HG03442 (cell line): ENCODE measurements around the gene ABCF1.
"Not testable (repeated sequence)": the region's sequence is repeated elsewhere in the genome, so short reads cannot be mapped to it uniquely, and the experiment has no call there.

Experiments
- ATAC-seq: cut with Tn5 transposase; IDR thresholded peaks from one replicate; pipeline ENCODE4 v1.9.1; 2021; ENCODE audit warnings: mild to moderate bottlenecking, moderate library complexity; ENCODE audit not compliant: unreplicated experiment

ABCF1 gene

DNA sequence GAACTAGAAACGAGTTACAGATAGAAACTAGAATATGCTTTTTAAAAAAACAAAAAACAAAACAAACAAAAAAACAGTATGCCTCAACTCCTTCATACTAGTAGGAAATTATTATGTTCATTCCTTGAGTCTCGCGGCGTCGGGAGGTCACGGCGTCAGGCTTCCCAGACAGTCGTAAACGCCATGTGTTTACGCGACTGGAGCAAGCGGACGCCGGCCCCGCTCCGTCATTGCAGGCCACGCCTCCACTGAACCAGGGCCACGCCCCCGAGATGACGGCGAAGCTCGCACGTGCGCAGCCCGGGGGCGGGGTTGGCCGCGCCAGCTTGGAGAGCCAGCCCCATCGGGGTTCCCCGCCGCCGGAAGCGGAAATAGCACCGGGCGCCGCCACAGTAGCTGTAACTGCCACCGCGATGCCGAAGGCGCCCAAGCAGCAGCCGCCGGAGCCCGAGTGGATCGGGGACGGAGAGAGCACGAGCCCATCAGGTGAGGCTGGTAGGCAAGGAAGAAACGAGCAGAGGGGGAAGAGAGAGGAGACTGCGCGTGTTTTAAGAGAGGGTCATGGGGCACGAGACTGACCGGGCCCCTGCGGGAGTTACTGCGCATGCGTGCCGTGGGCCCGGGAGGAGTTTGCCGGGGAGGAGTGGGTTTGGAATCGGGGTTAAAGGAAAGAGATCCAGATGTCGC is at the start of gene ABCF1:
TSS of gene ABCF1 (plus strand) at position 368 of the 687 bp plus-strand sequence. CDS start at position 414, 46 bp downstream.
- ATAC-seq = peak; percentile 86

DNA sequence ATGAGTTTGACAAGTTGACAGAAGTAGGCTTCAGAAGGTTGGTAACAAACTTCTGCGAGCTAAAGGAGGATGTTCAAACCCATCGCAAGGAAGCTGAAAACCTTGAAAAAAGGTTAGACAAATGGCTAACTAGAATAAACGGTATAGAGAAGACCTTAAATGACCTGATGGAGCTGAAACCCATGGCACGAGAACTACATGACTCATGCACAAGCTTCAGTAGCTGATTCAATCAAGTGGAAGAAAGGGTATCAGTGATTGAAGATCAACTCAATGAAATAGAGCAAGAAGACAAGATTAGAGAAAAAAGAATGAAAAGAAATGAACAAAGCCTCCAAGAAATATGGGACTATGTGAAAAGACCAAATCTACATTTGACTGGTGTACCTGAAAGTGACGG is 49.3 kb upstream of the ABCF1 start:
- ATAC-seq = not testable (repeated sequence)

DNA sequence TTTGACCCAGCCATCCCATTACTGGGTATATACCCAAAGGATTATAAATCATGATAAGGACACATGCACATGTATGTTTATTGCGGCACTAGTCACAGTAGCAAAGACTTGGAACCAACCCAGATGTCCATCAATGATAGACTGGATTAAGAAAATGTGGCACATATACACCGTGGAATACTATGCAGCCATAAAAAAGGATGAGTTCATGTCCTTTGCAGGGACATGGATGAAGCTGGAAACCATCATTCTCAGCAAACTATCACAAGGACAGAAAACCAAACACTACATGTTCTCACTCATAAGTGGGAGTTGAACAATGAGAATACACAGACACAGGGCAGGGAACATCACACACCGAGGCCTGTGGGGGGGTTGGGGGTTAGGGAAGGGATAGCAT is 44.8 kb upstream of the ABCF1 start:
- ATAC-seq = not testable (repeated sequence)

DNA sequence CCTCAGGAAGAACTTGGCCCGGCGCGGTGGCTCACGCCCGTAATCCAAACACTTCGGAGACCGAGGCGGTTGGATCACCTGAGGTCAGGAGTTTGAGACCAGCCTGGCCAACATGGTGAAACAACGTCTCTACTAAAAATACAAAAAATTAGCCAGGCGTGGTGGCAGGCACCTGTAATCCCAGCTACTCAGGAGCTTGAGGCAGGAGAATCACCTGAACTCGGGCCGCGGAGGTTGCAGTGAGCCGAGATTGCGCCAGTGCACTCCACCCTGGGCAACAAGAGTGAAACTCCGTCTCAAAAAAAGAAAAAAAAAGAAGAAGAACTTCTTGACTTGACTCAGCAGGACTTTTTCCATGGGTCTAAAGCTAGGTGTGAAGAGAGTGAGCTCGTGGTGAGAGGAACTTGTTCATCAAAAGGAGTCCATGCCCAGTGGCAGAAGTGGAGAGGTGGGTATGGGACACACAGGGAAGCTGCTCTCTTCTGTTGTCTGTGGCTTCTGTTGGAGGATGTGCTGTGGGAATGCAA is 41.8 kb upstream of the ABCF1 start:
- ATAC-seq = not testable (repeated sequence)

GRCh38 chr6:30530014-30530413 is 41.2 kb upstream of the ABCF1 start:
- no peak for ATAC-seq

DNA sequence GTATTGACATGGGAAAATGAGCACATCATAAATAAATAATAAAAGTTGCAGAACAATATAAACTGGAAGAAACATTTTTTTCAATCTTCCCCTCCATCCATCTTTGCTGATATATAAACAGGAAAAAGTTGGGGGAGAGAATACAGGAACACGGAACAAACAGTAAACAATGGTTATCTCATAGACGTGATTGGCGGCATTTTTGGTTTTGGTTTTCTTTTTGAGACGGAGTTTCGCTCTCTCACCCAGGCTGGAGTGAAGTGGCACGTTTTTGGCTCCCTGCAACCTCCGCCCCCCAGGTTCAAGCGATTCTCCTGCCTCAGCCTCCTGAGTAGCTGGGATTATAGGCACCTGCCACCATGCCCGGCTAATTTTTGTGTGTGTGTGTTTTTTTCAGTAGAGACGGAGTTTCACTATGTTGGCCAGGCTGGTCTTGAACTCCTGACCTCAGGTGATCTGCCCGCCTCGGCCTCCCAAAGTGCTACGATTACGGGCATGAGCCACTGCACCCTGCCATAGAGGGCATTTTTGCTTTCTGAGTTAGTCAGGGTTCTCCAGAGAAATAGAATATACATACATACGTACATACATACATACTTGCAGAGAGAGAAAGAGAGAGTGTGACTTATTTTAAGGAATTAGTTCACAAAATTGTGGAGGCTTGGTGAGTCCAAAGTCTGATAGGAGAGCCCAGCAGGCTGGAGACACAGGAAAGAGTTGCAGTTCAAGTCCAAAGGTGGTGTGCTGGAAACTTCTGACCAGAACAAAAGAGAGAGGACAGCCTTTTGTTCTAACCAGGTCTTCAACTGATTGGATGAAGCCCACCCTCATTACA is 37.6 kb upstream of the ABCF1 start:
- ATAC-seq = no peak

- no peak for ATAC-seq
Observed at GRCh38 chr6:30537931-30538330, 33.3 kb upstream of the ABCF1 start.

DNA sequence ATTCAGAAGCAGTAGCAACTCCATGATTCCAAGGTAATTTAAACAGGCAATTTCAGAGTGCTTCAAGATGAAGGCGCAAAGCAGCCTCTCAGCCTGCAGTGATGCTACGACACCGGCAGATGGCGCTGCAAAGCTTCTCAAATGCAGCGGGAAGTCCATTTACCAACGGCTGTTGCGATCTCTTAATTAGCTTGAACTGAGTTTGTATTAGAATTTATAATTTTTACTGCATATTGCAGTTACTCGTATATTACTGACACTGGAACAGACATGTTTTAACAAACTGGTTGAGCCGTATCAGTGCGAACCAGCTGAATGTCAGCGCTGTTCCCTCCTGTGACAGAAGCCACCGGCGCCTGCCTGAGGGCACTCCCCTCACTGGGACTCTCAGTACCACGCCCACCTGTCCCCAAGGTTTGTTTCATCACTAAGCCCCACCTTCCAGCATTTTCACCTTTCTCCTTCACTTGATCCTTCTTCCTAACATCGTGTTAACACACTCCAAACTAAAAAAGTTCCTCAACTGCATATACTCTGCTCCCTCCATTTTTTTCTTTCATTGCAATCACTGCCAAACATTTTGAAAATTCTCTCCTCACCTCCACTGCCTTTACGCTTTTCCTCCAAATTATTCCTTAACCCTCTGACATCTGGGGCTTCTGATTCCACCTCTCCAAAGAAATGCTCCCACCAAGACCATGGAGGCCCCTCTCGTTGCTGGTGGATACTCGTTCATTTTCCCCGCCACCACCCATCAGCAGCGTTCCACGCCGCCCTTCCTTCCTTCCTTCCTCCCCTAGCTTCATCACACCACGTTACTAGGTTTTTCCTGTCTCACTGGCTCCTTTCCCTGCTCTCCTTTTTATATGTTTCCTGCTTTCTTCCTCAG is 29.5 kb upstream of the ABCF1 start:
- peak; percentile 46 for ATAC-seq

GRCh38 chr6:30542404-30542725 is 28.9 kb upstream of the ABCF1 start:
- no peak for ATAC-seq

DNA sequence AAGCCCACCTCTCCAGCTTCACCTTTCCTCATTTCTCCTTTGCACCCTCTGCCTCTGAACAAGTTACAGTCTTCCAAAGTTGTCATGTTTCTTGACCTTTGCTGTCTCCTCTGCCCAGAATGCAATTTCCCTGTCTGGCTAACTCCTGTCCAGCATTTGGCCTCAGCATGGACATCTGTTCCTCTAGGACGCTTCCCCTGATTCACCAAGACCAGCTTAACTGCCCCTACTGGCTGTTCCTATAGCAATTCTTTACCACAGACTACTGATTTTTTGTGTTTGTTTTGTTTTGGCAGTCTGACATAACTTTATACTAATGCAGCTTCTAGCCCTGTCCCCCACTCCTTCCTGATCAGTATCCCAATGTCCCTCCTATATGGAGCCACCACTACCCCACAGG is 28.3 kb upstream of the ABCF1 start:
- no peak for ATAC-seq

GRCh38 chr6:30543821-30544220 is 27.4 kb upstream of the ABCF1 start:
- no peak for ATAC-seq

DNA sequence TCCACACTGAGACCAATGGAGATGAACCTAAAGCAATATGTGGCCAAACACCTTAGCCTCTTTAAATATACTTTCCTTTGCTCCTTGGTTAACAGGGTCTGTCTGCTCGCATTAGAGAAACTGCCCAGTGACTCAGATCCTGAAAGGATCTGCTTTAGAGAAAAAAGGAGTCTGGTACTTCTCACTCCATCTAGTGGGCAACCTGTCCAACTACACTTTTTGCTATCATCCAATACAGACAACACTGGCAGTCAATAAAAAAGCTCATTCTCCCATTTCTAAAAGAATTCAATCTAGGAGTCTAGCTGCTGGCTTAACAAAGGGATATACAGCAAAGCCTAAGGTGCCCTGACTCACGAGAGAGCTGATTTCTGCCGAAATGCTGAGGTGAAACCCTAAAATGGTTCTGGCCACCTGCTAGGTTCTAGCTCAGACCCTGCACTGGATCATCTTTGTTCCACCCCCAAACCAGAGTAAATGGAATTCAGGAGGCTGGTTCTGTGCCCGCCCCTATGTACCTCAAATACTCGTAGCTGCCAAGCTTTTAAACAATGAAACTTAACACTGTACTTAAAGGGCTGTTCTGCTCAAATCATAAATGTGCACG is 26.5 kb upstream of the ABCF1 start:
- no peak for ATAC-seq

DNA sequence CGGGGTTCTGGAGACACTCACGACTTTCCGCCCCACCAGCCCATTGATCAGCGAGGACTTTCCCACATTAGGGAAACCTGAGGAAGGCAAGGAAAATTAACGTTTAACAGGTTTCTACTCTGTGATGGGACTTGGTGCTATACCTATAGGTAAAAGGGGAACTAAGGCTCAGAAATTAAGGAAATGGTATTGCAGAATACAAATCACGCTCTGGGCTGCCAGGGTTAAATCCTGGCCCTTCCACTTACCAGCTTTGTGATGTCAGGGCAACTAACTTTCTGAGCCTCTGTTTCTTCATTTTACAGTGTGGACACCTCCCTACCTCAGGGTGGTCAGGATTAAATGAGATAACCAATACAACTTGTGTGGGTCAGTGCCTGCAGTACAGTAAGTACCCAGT is 23.8 kb upstream of the ABCF1 start:
- ATAC-seq = no peak

DNA sequence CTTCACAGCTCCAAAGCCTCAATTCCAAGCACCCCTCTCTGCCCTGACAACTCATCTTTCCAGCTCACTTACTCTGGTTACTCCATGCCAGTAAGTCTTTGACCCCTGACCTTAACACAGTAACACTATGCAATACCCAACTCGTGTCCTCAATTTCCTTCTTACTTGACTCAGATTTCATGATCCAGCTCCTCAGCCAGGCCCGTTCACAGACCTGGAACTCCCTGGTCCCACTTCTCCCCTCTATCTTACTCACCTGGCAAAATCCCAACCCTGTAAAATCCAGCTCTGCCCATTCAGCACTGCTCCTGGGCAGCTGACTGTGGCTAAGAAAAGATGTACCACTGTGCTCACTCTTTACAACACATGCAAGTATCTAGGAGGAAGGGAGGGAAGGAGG is 22.9 kb upstream of the ABCF1 start:
- no peak for ATAC-seq

GRCh38 chr6:30554404-30554803 is 16.8 kb upstream of the ABCF1 start:
- ATAC-seq = no peak

- ATAC-seq = no peak
Observed at GRCh38 chr6:30554962-30555815, 16.1 kb upstream of the ABCF1 start.

DNA sequence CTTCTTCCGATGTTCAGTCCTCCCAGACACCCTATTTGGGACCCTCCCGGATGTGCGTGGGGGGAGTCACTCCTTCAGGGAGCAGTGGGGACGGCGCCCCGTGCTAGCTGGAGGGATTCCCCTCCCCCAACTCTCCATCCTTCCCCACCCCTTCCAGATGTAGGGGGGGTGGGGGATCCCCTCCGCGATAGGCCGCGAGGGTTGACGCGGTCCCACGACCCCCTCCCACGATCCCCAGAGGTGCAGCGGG is 15.5 kb upstream of the ABCF1 start:
- ATAC-seq = peak; percentile 6

- peak; percentile 79 for ATAC-seq
Observed at GRCh38 chr6:30556066-30556905, 15.0 kb upstream of the ABCF1 start, which contains the start of gene GNL1. Gene GNL1, minus strand, starts transcription at chr6:30556489. Its CDS starts 286 bp downstream, at chr6:30556203.
